ENCODE results near the gene SPPL2C.

- TF ChIP-seq, protein P1, sequence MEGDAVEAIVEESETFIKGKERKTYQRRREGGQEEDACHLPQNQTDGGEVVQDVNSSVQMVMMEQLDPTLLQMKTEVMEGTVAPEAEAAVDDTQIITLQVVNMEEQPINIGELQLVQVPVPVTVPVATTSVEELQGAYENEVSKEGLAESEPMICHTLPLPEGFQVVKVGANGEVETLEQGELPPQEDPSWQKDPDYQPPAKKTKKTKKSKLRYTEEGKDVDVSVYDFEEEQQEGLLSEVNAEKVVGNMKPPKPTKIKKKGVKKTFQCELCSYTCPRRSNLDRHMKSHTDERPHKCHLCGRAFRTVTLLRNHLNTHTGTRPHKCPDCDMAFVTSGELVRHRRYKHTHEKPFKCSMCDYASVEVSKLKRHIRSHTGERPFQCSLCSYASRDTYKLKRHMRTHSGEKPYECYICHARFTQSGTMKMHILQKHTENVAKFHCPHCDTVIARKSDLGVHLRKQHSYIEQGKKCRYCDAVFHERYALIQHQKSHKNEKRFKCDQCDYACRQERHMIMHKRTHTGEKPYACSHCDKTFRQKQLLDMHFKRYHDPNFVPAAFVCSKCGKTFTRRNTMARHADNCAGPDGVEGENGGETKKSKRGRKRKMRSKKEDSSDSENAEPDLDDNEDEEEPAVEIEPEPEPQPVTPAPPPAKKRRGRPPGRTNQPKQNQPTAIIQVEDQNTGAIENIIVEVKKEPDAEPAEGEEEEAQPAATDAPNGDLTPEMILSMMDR (IDR thresholded peaks at IDR 0.05; ENCODE audit: insufficient read depth, low read length, poor library complexity, severe bottlenecking): no peak
- no peak for TF ChIP-seq EZH2phosphoT487 (conservative IDR thresholded peaks at IDR 0.05; ENCODE audit: low read length)
Measured at GRCh38 chr17:45843722-45844121, 959 bp upstream of the SPPL2C start.
